Hematopoietic multipotent progenitor cell treated with erythropoietin and hydrocortisone succinate and interleukin-3 and kit ligand, for 4 days (in vitro differentiated cells): ENCODE measurements around the gene AGPAT1.
"Not testable (repeated sequence)": the region's sequence is repeated elsewhere in the genome, so short reads cannot be mapped to it uniquely, and the experiment has no call there.

ENCODE experiments used
- DNase-seq: peaks from one replicate; pipeline ENCODE4 v3.0.0-alpha.2; 2015

The AGPAT1 gene, protein sequence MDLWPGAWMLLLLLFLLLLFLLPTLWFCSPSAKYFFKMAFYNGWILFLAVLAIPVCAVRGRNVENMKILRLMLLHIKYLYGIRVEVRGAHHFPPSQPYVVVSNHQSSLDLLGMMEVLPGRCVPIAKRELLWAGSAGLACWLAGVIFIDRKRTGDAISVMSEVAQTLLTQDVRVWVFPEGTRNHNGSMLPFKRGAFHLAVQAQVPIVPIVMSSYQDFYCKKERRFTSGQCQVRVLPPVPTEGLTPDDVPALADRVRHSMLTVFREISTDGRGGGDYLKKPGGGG

DNA sequence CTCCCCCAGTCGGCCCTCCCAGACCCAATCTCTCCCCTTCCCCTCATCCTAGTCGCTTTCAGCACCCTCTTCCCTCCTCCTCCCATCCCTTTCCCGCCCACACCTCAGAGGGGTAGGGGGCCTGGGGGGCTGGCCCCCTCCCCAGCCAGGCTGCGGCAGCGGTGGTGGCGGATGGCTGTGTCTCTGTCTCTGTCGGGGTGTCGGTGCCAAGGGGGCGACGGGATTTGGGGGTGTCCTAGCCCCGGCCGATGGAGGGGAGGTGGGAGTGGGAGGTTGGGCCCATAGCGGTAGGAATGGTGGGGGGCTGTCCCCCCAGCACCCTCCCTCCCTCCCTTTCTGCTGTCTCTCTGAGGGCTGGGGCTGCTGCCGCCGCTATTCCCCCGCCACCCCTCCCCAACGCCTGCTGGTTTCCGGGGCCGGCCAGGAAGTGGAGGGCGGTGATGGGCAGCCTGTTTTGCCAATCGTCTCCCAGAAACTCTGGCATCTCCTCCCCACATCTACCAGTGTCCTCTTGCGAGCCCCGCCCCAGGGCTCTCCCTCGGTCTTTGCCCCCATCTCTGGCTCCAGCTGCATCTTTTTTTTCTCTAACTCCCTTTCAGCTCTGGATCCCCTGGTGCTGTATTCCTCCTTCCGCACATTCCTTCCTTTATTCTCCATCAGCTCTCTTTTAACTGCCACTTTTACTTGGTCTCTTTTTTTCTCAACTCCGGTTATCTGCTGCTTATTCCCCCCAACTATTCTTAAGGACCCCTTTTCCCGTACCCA, at the start of gene AGPAT1:
AGPAT1 (minus strand) TSS at position 374 of the 765 bp plus-strand sequence. CDS start 4,588 bp downstream, outside the sequence.
- DNase-seq, result peak; percentile 98

DNA sequence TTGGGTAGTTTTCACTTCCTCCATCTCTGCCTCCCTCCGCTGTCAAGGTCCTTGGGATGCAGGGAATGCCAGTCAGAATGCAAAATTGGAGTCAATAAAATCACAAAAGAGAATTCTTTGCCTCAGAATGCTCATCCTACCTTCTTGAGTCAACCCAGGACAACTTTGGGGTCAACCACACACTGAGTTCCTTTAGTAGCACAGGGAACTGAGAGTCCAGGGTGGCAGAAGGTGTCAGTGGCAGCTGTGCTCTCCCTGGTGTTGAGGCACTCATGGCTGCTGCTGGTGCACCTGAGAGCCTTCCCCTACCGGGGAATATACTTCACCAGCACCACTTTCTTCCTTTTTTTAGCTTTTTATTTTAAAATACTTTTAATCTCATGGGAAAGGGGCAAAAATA, 48.8 kb upstream of the AGPAT1 start:
- no peak for DNase-seq

DNA sequence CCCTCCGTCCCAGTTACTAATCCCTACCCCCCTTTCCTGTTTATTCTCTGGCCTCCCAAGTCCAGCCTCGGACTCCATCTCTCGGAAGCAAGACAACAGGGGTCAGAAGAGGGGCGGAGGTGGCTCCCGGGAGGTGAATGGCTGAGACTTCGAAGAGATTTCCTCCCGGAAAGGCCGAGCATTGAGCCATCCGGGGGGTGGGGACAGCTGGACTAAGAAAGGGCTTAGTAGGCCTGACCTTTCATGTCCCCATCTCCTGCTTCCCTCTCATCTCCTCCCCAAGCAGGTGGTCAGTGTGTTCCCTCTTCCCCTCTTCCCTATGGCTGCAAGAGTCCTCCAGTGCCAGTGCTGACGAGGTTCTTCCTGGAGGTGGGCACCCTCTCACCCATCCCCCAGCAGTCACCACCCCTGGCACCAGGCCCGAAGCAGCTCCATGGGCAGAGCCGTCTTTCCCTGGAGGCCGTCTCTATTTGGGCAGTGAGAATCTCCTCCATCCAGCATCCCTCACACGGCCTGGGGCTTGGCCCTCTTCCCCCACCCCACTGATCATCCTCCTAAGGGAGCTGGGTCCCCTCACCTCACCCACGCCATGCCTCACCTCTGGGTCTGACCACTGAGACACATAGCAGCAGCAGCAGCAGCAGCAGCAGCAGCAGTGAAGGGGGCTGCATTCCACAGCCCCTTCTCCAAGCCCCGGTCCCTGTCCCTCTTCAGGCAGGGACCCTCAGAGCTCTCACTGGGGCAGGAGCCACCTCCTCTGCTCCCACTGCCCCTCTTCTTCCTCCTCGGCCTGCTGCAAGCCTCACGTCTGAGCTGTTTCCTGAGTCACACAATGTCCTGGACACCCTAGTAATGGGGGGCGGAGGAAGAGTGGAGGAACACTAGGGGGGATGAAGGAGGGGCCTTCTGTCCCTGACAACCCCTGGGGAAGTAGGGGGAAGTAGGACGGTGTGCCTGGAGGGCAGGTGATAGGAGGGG, 47.7 kb upstream of the AGPAT1 start, which contains the start of gene NOTCH4:
NOTCH4 (minus strand) TSS at position 810 of the 978 bp plus-strand sequence; CDS start at position 671, 139 bp downstream.
- no peak for DNase-seq

DNA sequence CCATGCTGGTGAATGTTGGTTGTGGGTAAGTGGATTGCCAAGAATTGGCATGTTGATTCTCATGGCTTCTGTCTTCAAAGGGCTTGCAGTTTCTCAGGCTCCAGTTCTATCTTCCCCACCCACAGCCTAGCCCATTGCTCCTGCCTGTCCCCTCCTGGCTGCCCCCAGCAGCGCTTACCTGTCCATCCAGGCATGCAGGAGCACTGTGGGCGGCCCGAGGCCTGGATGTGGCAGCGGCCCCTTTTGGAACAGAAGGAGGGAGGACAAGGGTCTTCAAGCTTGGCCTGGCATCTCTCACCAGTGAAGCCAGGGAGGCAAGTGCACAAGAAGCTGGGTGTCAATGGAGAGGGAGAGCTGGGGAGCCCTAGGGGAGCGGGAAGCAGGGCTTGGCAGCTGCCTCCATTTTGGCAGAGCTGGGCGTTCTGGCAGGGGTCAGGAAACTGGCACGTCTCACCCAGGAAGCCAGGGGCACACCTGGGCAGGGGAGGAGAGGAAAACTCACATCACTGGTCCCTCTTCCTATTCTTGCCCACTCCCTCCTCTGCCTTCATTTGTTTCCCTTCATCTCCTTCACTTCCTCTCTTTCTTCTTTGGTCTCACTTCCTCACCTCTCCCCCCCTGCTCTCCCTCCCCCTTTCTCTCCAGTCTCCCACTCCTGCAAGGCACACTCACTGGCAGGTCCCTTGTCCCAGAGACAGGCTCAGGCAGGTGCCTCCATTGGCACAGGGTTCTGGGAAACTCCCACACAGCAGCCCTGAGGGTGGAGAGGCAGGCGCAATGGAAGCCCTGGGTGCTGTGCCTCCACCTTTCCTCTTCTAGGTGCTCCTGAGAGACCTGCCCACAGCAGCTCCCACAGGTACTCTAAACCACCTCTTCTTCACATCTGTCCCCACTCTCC, 46.7 kb upstream of the AGPAT1 start:
- no peak for DNase-seq

DNA sequence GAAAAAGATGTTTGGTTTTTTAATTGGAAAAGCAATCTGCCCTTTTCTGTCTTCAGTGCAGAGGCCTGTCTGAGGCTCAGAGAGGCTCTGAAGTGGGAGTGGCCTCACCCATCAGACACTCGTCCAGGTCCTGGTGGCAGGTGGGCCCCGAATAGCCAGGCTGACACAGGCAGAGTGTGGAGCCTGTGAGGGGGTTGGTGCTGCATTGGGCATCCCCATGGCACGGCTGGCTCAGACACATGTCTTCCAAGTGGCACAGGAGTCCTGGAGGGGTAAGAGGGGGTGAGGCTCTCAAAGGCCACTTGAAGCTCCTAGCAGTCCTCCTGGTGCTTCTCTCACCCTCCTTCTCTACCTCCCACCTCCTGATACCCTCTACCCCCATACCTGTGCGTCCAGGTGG, 44.1 kb upstream of the AGPAT1 start:
- no peak for DNase-seq

DNA sequence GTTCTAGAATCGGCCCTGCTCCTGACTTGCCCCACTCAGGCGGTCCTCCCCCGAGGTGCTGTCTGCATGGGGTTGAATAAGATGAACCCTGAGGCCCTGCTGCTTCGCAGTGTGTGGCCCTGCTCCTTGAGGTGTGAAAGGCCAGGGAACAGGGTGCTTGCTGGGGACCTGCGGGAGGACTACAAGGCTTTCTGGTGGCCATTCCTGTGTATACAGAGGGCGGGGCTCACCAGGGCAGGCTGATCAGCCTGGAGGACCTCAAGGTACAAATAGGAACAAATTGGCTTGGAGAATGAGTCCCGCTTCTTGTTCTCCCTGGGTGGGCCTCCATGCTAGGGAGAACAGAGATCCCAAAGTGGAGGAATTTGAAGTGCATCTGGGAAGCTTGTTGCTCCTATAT, 42.3 kb upstream of the AGPAT1 start:
- no peak for DNase-seq

DNA sequence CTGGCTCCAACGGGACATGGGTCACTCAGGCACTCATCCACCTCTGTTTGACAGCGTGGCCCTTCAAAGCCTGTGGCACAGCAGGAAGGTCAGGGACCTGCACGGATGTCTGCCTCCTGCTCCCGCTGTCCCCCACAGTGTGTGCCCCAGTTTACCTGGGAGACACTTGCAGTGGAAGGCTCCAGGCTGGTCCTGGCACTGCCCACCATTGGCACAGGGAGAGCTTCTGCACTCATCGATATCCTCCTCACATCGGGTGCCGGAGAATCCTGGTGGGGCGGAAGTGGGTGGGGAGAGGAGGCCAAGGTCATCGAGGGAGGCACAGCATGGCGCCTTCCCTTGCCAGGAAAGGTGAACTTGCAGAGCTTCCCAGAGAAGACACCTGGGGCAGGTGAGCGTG, 41.1 kb upstream of the AGPAT1 start:
- no peak for DNase-seq

DNA sequence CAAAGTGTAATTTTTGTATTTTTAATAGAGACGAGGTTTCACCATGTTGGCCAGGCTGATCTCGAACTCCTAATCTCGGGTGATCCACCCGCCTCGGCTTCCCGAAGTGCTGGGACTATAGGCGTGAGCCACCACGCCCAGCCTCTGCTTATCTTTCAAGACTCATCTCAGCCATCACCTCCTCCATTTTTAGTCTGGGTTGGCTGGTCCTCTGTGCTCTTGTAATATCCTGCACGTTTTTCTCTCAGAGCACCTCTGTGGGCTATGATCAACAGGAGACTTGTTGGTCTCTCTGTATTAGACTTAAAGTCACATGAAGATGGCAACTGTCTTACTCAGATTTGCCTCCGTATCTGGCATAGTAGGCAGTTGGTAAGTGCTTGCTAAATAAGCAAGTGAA, 40.4 kb upstream of the AGPAT1 start:
- peak; percentile 34 for DNase-seq

DNA sequence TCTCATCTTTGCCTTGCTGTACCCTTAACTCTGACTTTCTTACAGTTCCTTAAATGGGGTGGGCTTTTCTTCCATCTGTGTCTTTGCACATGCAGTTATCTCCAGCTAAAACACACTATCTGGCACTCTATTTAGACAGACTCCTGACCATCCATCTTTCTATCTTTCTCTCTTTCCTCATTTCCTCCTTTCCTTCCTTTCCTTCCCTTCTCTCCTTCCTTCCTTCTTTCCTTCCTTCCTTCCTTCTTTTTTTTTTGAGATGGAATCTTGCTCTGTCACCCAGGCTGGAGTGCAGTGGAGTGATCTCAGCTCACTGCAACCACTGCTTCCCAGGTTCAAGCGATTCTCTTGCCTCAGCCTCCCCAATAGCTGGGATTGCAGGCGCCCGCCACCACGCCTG, 39.7 kb upstream of the AGPAT1 start:
- DNase-seq, result no peak

DNA sequence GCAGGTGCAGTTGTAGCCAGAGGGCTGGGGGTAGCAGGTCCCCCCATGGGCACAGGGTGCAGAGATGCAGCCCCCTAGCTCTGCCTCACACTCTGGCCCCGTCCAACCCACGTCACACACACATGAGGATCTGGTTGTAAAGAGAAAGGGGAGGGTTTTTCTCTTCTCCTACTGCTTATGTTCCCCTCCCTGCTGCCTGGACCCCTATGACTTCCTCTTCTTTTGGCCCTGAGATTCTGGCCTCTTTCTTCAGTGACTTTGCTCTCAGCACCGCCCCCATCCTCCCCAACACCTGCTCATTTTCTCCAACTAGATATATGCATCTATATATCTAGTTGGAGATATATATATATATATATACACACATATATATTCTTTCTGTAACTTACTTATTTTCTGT, 38.2 kb upstream of the AGPAT1 start:
- DNase-seq, result peak; percentile 34

DNA sequence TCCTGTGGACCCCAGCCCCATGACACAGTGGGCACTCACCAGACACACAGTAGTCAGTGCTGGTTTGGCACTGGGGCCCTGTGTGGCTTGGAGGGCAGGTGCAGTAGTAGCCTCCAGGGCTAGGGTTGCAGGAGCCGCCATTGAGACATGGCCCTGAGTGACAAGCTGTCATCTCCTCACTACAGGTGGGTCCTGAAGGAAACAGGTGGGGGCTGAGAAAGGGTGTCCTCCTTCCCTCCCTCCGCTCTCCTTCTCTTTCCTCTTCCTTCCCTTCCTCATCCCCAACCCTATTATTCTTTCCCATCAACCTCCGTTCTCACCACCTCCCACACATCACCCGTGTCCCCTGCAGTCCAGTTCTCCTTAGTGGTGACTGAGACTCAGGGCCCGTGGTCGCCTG, 37.8 kb upstream of the AGPAT1 start:
- no peak for DNase-seq

DNA sequence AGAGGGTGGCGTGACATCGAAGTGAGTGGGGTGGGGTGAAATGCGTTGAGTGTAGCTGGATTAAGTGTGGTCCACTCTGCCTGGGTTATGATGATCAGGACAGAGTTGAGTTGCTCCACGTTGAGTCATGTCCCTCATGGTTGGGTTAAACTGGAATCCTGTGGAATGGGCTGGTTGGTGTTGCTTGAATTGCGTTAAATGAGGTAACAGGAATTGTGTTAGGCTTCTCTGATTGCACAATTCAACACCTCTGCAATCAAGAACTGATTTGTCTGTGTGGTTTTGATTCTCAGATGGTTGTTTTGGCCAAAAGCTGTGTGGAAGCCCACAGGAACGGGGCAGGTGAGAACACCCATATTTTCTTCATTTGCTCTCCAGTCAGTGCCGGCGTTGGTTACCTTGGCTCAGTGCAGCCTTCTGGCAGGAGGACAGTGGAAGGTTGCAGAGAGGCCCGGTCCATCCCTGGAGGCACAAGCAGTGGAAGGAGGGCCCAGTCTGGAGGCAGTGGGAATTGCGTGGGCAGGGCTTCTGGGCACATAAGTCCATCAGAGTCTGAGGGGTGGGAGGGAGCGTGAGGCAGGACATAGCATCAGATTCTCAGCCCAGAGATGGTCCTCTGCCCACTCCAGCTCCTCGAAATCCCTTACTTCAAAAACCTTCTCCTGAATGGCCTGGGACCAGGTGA, 36.3 kb upstream of the AGPAT1 start:
- DNase-seq, result no peak

DNA sequence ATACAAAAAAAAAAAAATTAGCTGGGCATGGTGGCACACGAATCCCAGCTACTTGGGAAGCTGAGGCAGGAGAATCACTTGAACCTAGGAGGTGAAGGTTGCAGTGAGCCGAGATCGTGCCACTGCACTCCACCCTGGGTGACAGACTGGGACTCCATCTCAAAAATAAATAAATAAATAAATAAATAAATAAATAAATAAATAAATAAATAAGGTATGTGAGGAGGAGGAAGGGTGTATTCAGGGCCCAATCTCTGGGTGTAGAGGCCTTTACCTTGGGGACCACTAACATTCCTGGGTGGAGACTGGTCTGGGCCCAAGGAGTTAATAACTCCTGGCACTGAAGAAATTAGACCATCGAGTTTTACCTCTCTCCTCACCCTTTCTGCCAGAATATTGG, 35.5 kb upstream of the AGPAT1 start:
- DNase-seq, result not testable (repeated sequence)

DNA sequence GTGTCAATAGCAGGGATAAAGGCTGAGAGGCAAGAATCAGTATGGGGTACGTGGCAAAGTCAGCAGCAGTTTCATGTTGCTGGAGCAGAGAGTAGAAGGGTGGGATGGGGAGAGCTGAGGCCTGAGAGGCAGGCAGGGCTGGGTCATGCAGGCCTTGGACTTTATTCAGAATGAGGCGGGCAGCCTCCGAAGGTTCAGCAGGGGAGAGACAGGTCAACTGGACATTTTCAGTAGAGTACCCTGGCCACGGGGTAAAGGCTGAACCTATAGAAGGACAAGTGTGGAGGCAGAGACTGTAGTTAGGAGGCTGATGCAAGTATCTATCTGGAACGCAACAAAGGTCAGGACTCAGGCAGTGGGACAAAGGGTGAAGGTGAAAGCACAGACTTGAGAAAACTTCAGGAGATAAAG, 34.3 kb upstream of the AGPAT1 start:
- DNase-seq, result no peak

DNA sequence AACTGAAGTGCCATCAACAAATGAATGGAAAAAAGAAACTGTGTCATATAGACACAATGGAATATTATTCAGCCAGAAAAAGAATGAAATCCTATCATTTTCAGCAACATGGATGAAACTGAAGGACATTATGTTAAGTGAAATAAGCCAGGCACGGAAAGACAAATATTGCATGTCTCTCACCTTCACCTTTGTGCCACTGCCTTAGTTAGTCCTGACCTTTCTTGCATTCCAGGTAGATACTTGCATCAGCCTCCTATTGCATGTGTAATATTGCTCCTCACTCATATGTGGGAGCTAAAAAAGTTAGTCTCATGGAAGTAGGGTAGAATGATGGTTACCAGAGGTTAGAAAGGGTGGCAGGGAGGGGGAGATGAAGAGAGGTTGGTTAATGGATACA, 33.1 kb upstream of the AGPAT1 start:
- no peak for DNase-seq

DNA sequence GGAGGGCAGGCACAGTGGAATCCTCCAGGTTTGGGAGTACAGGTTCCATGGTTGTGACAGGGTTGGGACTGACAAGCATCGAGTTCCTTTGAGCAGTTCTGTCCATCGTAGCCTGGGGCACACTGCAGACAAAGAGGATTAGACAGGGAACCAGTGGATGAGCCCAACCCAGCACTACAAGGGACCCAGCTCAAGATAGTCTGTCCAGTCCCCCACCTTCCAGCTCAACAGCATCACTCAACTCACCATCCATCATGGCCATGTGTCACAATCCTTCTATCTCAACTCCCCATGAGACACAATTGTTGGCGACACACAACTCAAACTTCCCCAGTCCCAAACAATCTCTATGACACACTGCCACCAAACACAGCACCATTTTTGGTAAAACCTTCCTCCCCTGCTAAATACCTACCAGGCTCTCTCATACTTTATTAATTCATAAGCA, 28.4 kb upstream of the AGPAT1 start:
- no peak for DNase-seq

DNA sequence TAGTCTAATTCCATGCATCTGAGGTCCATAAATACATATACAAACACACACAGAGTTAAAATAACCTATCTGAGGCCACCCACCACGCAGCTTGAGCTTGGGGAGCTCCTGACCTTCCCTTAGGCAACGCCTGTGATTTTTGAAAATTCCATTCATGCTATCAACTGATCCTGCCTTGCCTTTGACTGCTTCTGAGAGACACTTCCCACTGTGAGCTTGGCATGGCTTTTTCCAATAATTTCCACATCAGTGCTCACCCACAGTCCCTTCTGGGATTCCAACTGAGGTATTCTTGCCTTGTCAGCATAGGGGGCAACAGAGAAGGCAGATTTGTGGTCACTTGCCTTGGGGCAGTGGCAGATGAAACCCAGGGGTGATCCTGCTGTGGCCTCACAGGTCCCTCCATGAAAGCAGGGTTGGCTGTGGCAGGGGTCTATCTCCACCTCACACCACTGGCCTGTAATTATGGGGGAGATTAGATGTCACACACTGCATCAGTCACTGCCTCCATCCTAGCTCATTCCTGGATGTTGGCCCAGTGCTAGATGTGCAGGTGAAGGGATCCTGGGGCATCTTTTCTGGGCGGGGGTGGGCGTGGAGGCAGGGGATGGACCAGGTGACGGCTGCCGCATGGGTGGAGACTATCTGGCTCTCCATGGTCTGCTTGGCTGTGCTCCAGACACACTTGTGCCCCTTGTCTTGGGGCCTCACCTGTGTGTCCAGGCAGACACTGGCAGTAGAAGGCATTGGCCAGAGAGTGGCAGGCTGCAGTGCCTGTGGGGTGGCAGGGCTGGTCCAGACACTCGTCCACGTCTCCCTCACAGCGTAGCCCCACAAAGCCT, 27.8 kb upstream of the AGPAT1 start:
- no peak for DNase-seq

DNA sequence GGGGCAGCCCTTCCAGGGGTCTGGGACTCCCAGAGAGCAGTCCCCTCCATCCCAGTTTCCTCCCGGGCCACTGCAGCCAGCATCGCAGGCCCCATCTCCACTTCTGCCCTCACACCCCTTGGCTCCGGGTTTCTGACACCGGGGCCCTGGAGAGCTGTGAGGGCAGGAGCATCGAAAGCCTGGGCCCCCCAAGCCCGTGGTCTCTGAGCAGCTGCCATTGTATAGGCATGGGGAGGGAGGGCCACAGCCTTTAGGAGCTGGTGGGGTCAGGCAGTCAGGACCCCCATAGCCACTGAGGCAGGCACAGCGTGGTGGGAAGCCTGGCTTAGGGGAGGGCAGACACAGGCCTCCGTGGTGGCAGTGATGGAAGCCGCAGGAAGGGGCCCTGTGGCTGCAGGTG, 26.3 kb upstream of the AGPAT1 start:
- no peak for DNase-seq

DNA sequence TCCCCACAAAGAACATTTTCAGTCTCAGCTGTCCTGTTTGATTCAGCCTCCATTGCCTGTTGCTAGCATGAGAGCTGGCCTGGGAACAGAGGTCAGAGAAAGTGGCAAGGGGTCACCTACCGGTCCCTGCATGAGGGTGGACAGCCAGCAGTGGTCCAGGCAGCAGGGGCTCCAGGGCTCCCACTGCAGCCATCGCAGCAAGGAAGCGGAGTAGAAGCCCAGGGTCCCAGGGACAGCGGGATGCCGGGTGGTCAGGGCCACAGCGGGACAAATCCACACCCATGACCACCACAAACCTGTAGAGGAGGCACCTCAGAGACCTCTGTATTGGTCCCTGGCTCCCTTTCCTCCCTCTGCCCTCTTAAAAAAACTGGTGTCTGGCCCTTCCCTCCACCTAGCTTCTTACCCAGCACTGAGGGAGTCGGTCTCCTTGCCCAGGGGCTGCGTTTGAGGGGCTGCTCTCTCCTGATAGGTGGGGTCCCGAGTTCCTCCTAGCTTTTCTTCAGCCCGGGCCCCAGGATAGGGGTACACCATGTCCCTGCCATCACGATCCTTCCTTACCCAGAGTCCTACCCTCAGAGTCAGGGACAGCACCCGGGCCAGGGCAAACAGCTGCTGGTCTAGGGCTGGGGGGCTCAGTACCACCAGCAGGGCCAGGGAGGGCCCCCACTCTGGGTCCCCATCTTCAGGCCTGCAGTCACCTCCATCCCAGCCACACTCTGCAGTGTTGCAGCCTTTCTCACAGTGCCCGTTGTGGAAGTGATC, 25.0 kb upstream of the AGPAT1 start:
- DNase-seq, result no peak

DNA sequence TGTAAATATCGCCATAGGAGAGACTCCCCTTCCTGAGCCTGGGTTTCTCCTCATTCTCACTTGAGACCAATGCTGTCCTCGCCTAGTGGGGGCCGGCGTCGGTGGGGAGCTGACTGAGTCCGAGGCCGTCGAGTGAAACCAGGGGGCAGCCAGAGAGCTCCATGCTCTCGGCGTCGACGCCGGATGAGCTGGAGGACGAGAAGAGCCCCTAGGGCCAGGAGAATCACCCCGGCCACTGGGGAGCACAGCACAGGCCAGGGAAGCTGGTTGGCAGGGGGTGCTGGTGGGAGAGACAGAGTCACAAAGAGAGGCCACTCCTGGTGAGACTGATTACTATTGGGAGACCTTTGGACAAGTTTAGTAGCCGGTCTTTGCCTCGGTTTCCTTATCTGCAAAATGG, 23.0 kb upstream of the AGPAT1 start:
- no peak for DNase-seq
